ENCODE measurements around the gene ADGRL3.

Gene ADGRL3

GRCh38 chr4:62093735-62094134 is 893.6 kb downstream of the ADGRL3 start:
- no peak for TF ChIP-seq ISL1 (CRISPR knock-in tag; IDR thresholded peaks at IDR 0.05)
- TF ChIP-seq TOX (CRISPR knock-in tag; IDR thresholded peaks at IDR 0.05; ENCODE audit: borderline replicate concordance) = no peak
- TF ChIP-seq BACH2 (CRISPR knock-in tag; IDR thresholded peaks at IDR 0.05; ENCODE audit: borderline replicate concordance) = no peak
- TF ChIP-seq ZFP3 (CRISPR knock-in tag; IDR thresholded peaks at IDR 0.05) = no peak
- no peak for TF ChIP-seq SNAI2 (CRISPR knock-in tag; IDR thresholded peaks at IDR 0.05)
- ATAC-seq = no peak

- ATAC-seq = no peak
- TF ChIP-seq ISL1 (CRISPR knock-in tag; IDR thresholded peaks at IDR 0.05) (no peak), ARNTL (CRISPR knock-in tag; IDR thresholded peaks at IDR 0.05; ENCODE audit: borderline replicate concordance, low read depth) (no peak), SNAI2 (CRISPR knock-in tag; IDR thresholded peaks at IDR 0.05) (no peak), POU6F1 (CRISPR knock-in tag; IDR thresholded peaks at IDR 0.05; ENCODE audit: borderline replicate concordance, low read depth) (no peak), ZNF70 (CRISPR knock-in tag; IDR thresholded peaks at IDR 0.05) (no peak), RARB (CRISPR knock-in tag; IDR thresholded peaks at IDR 0.05) (no peak), TOX (CRISPR knock-in tag; IDR thresholded peaks at IDR 0.05; ENCODE audit: borderline replicate concordance) (no peak), ZC3H10 (CRISPR knock-in tag; IDR thresholded peaks at IDR 0.05) (no peak), CREB5 (CRISPR knock-in tag; IDR thresholded peaks at IDR 0.05; ENCODE audit: low read depth) (no peak), BACH2 (CRISPR knock-in tag; IDR thresholded peaks at IDR 0.05; ENCODE audit: borderline replicate concordance) (no peak), TCF4 (CRISPR knock-in tag; IDR thresholded peaks at IDR 0.05; ENCODE audit: borderline replicate concordance) (no peak), ZFP3 (CRISPR knock-in tag; IDR thresholded peaks at IDR 0.05) (no peak), CSDC2 (CRISPR knock-in tag; IDR thresholded peaks at IDR 0.05) (no peak), OSR1 (CRISPR knock-in tag; IDR thresholded peaks at IDR 0.05) (no peak), ZNF8 (CRISPR knock-in tag; IDR thresholded peaks at IDR 0.05) (no peak), TSHZ2 (CRISPR knock-in tag; IDR thresholded peaks at IDR 0.05) (no peak)
- TF ChIP-seq, protein P1, sequence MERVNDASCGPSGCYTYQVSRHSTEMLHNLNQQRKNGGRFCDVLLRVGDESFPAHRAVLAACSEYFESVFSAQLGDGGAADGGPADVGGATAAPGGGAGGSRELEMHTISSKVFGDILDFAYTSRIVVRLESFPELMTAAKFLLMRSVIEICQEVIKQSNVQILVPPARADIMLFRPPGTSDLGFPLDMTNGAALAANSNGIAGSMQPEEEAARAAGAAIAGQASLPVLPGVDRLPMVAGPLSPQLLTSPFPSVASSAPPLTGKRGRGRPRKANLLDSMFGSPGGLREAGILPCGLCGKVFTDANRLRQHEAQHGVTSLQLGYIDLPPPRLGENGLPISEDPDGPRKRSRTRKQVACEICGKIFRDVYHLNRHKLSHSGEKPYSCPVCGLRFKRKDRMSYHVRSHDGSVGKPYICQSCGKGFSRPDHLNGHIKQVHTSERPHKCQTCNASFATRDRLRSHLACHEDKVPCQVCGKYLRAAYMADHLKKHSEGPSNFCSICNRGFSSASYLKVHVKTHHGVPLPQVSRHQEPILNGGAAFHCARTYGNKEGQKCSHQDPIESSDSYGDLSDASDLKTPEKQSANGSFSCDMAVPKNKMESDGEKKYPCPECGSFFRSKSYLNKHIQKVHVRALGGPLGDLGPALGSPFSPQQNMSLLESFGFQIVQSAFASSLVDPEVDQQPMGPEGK (CRISPR knock-in tag; IDR thresholded peaks at IDR 0.05; ENCODE audit: borderline replicate concordance) = no peak
- TF ChIP-seq, protein P2, sequence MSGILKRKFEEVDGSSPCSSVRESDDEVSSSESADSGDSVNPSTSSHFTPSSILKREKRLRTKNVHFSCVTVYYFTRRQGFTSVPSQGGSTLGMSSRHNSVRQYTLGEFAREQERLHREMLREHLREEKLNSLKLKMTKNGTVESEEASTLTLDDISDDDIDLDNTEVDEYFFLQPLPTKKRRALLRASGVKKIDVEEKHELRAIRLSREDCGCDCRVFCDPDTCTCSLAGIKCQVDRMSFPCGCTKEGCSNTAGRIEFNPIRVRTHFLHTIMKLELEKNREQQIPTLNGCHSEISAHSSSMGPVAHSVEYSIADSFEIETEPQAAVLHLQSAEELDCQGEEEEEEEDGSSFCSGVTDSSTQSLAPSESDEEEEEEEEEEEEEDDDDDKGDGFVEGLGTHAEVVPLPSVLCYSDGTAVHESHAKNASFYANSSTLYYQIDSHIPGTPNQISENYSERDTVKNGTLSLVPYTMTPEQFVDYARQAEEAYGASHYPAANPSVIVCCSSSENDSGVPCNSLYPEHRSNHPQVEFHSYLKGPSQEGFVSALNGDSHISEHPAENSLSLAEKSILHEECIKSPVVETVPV (CRISPR knock-in tag; IDR thresholded peaks at IDR 0.05) = no peak
Measured at GRCh38 chr4:62096881-62097280, 896.8 kb downstream of the ADGRL3 start.

- no peak for ATAC-seq
- TF ChIP-seq RARB (CRISPR knock-in tag; IDR thresholded peaks at IDR 0.05) (no peak), BACH2 (CRISPR knock-in tag; IDR thresholded peaks at IDR 0.05; ENCODE audit: borderline replicate concordance) (no peak), CREB5 (CRISPR knock-in tag; IDR thresholded peaks at IDR 0.05; ENCODE audit: low read depth) (no peak), ZNF565 (CRISPR knock-in tag; conservative IDR thresholded peaks at IDR 0.05; ENCODE audit: low read depth) (no peak), ZFP3 (CRISPR knock-in tag; IDR thresholded peaks at IDR 0.05) (no peak), TSHZ2 (CRISPR knock-in tag; IDR thresholded peaks at IDR 0.05) (no peak), ISL1 (CRISPR knock-in tag; IDR thresholded peaks at IDR 0.05) (no peak)
- TF ChIP-seq, protein P1 (CRISPR knock-in tag; IDR thresholded peaks at IDR 0.05; ENCODE audit: borderline replicate concordance) = no peak
Measured at GRCh38 chr4:62115216-62115615, 915.1 kb downstream of the ADGRL3 start.
